HCT116 (cell line): Measurements from ENCODE around the gene ERC2. TPM values are rescaled to one million over a fixed set of nuclear protein-coding genes. Genes with fewer than 3 reads are reported as not detected.

Experiments
- ATAC-seq: fragments of 200-7000 bp; cut with Tn5 transposase; 2 replicates; pipeline ENCODE4 v1.9.1; 2020; ENCODE audit warnings: mild to moderate bottlenecking, moderate library complexity
- BruUV-seq: library from RNA; stranded (reverse); fragments of 400-500 nt; replicated peaks from 2 replicates; lab custom pipeline; 2021; lab: Mats Ljungman, UMichigan
- CTCF ChIA-PET: fragments of 300-600 bp; sonication (Branson Sonifier 250); formaldehyde crosslinking; loops from one replicate; lab custom pipeline; 2021; ENCODE audit warnings: antibody characterized with exemption; lab: Charles Lee
- POLR2A ChIA-PET: fragments of 300-600, 350-600 bp; sonication (Branson Sonifier 250); formaldehyde crosslinking; loops from one replicate; lab custom pipeline; 2021; ENCODE audit warnings: antibody characterized with exemption; lab: Charles Lee
- RAD21 ChIA-PET, 2 experiments: fragments of 300-600 bp; sonication (Branson Sonifier 250); formaldehyde crosslinking; loops; one replicate each; lab custom pipeline; 2023; ENCODE audit warnings: low total read pairs in 2 of 2; ENCODE audit not compliant: uncharacterized antibody in 2 of 2, unreplicated experiment in 2 of 2, low non-redundant PET in 1 of 2; lab: Charles Lee
- DNase-seq: peaks from one replicate; pipeline ENCODE4 v3.0.0-alpha.2; 2010; ENCODE audit warnings: low read depth, low spot score
- H2AFZ ChIP-seq: fragments of 200-600 bp; shearing (Covaris generic), sonication (generic); 2 replicates; pipeline ENCODE4 v1.6.1; 2017; ENCODE audit warnings: low read depth, mixed run types, mixed read lengths, antibody characterized with exemption, low read length; ENCODE audit not compliant: poor library complexity, severe bottlenecking
- H3K27ac ChIP-seq: 2 replicates; pipeline ENCODE4 v1.5.1; 2012; ENCODE audit warnings: low read depth, low read length
- H3K27me3 ChIP-seq: fragments of 200-600 bp; sonication (generic); 2 replicates; pipeline ENCODE4 v1.6.1; 2016; ENCODE audit warnings: mixed run types, low read length, mixed read lengths; ENCODE audit not compliant: insufficient read depth
- H3K36me3 ChIP-seq, 2 experiments: fragments of 200-500 bp in 1 of 2; fragments of 200-600 bp in 1 of 2; sonication (Bioruptor generic) in 1 of 2; sonication (generic) in 1 of 2; 2 replicates each; pipeline versions ENCODE4 v1.5.1 to v1.6.1; 2014 to 2016; ENCODE audit warnings: low read length in 2 of 2, inconsistent platforms in 1 of 2, mixed read lengths in 1 of 2, mixed run types in 1 of 2; ENCODE audit not compliant: insufficient read depth in 2 of 2, control insufficient read depth in 1 of 2
- H3K4me1 ChIP-seq, 2 experiments: fragments of 200-600 bp in 1 of 2; sonication (generic) in 1 of 2; 2 replicates each; pipeline versions ENCODE4 v1.5.1 to v1.6.1; 2012 to 2017; ENCODE audit warnings: low read length in 2 of 2, inconsistent platforms in 1 of 2, mild to moderate bottlenecking in 1 of 2, mixed read lengths in 1 of 2, mixed run types in 1 of 2, moderate library complexity in 1 of 2; ENCODE audit not compliant: insufficient read depth in 2 of 2, control insufficient read depth in 1 of 2
- H3K4me2 ChIP-seq: fragments of 200-600 bp; sonication (generic); 2 replicates; pipeline ENCODE4 v1.6.1; 2017; ENCODE audit warnings: mixed run types, low read length, mixed read lengths
- H3K4me3 ChIP-seq, 2 experiments: fragments of 200-600 bp in 1 of 2; sonication (generic) in 1 of 2; replicated peaks in 1 of 2; 2 replicates each; pipeline ENCODE4 v1.5.1; 2011 to 2016; ENCODE audit warnings: low read length in 2 of 2, control low read depth in 1 of 2, low read depth in 1 of 2, mild to moderate bottlenecking in 1 of 2, mixed read lengths in 1 of 2, mixed run types in 1 of 2
- H3K79me2 ChIP-seq: fragments of 200-600 bp; sonication (generic); 2 replicates; pipeline ENCODE4 v1.6.1; 2017; ENCODE audit warnings: mild to moderate bottlenecking, mixed run types, low read length, moderate library complexity, mixed read lengths; ENCODE audit not compliant: insufficient read depth
- H3K9ac ChIP-seq: fragments of 200-600 bp; sonication (generic); 2 replicates; pipeline ENCODE4 v1.6.1; 2016; ENCODE audit warnings: low read length, mixed read lengths
- H3K9me2 ChIP-seq: fragments of 200-600 bp; sonication (generic), shearing (Covaris generic); 2 replicates; pipeline ENCODE4 v1.6.1; 2017; ENCODE audit warnings: mixed run types, mild to moderate bottlenecking, moderate library complexity; ENCODE audit not compliant: insufficient read depth
- H3K9me3 ChIP-seq, 2 experiments: fragments of 200-500 bp in 1 of 2; fragments of 200-600 bp in 1 of 2; sonication (Bioruptor generic) in 1 of 2; sonication (generic) in 1 of 2; 2 replicates each; pipeline ENCODE4 v1.6.1; 2014 to 2017; ENCODE audit warnings: low read length in 2 of 2, mixed read lengths in 2 of 2, inconsistent platforms in 1 of 2, low read depth in 1 of 2, mild to moderate bottlenecking in 1 of 2, mixed run types in 1 of 2, moderate library complexity in 1 of 2; ENCODE audit not compliant: control insufficient read depth in 1 of 2, insufficient read depth in 1 of 2
- H4K20me1 ChIP-seq: fragments of 200-600 bp; sonication (generic), shearing (Covaris generic); 2 replicates; pipeline ENCODE4 v1.6.1; 2017; ENCODE audit warnings: mixed run types, mild to moderate bottlenecking, moderate library complexity; ENCODE audit not compliant: insufficient read depth
- EGR1 ChIP-seq: IDR thresholded peaks from 2 replicates; pipeline ENCODE4 v1.6.1; 2012; ENCODE audit warnings: low read depth
- ELF1 ChIP-seq: IDR thresholded peaks from 2 replicates; pipeline ENCODE4 v1.6.1; 2012; ENCODE audit warnings: low read depth, borderline replicate concordance
- EZH2 ChIP-seq: fragments of 200-600 bp; sonication (generic); IDR thresholded peaks from 2 replicates; pipeline ENCODE4 v1.6.1; 2017; ENCODE audit warnings: antibody characterized with exemption, mixed run types
- FOSL1 ChIP-seq: IDR thresholded peaks from 2 replicates; pipeline ENCODE4 v1.6.1; 2012; ENCODE audit warnings: low read depth
- JUND ChIP-seq: IDR thresholded peaks from 2 replicates; pipeline ENCODE4 v1.6.1; 2012
- RAD21 ChIP-seq: IDR thresholded peaks from 2 replicates; pipeline ENCODE4 v1.6.1; 2012; ENCODE audit warnings: low read depth, mild to moderate bottlenecking
- SIN3A ChIP-seq: IDR thresholded peaks from 2 replicates; pipeline ENCODE4 v1.6.1; 2012; ENCODE audit warnings: low read depth
- TCF7L2 ChIP-seq: IDR thresholded peaks from 2 replicates; pipeline ENCODE4 v1.7.0; 2011; ENCODE audit warnings: borderline replicate concordance, inconsistent platforms; ENCODE audit not compliant: insufficient read depth, insufficient read length; ENCODE audit errors: extremely low read depth
- YY1 ChIP-seq: IDR thresholded peaks from 2 replicates; pipeline ENCODE4 v1.6.1; 2011; ENCODE audit warnings: low read length, low read depth, moderate library complexity, mild to moderate bottlenecking; ENCODE audit not compliant: insufficient replicate concordance; ENCODE audit errors: extremely low read depth
- ZFX ChIP-seq: fragments of 450-650 bp; IDR thresholded peaks from 2 replicates; pipeline ENCODE4 v1.6.1; 2017
- intact Hi-C: fragments of 100-400 bp; cut with micrococcal nuclease; formaldehyde crosslinking; loops from 2 replicates; pipeline ENCODE4 v1.10.0; 2022
- total RNA-seq: library from RNA; stranded (reverse); gene quantifications from one replicate; pipeline ENCODE4 v1.2.1, GENCODE V29; 2021; ENCODE audit not compliant: unreplicated experiment
- TF ChIP-seq, protein P1 (sequence below): IDR thresholded peaks from 2 replicates; pipeline ENCODE4 v1.6.1; 2012
- TF ChIP-seq, protein P2 (sequence below): IDR thresholded peaks from 2 replicates; pipeline ENCODE4 v1.6.1; 2011; ENCODE audit warnings: mild to moderate bottlenecking, low read length, moderate library complexity; ENCODE audit not compliant: insufficient replicate concordance; ENCODE audit errors: extremely low read depth
- TF ChIP-seq, protein P3 (sequence below), 3 experiments: fragments of 200-600 bp in 1 of 3; sonication (generic) in 1 of 3; IDR thresholded peaks in 2 of 3; conservative IDR thresholded peaks in 1 of 3; 2 replicates each; pipeline ENCODE4 v1.5.1; 2012 to 2017; ENCODE audit warnings: low read depth in 2 of 3, low read length in 2 of 3, antibody characterized with exemption in 1 of 3, borderline replicate concordance in 1 of 3, control low read depth in 1 of 3, mild to moderate bottlenecking in 1 of 3, mixed read lengths in 1 of 3, mixed run types in 1 of 3, moderate library complexity in 1 of 3; ENCODE audit not compliant: insufficient read depth in 1 of 3

The ERC2 gene
- total RNA-seq, 1 experiment from 2014 or later, result not detected

DNA sequence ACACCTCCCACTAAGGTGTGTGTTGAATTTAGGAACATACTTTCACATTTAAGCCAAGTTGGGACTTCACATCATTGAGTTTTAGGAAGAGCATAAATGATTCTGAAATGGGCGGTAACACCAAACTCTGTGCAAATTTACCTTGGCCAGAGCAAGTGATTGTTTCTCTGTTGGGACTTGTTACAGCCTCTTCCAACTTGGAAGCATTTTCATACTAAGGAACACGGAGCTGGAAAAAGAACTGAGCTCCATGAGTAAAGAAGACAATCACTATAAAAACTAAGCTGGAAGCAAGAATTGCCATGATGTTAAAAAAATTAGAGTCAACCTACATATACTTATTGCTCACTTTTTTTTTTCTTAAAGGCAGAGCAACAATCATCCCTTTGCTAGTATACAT is 371.3 kb downstream of the ERC2 start:
- Histone ChIP-seq H3K79me2 (no peaks in the 10 kb centered on the region), H3K36me3 (no peaks in the 10 kb centered on the region), H3K9ac (no peak overlapping the region), H3K9me3 (no peaks in the 10 kb centered on the region), H3K4me1 (no peaks in the 10 kb centered on the region), H3K27me3 (no peaks in the 10 kb centered on the region), H3K27ac (no peak overlapping the region), H2AFZ (no peak overlapping the region), H3K9me2 (no peaks in the 10 kb centered on the region), H3K4me3 (no peak overlapping the region), H3K4me2 (no peak overlapping the region), H4K20me1 (no peaks in the 10 kb centered on the region)
- ChIA-PET POLR2A (no interaction called here), CTCF (no interaction called here), RAD21 (no interaction called here)
- DNase-seq (no peak), ATAC-seq (no peak)
- no TSS peak for BruUV-seq
- TF ChIP-seq, protein P1, sequence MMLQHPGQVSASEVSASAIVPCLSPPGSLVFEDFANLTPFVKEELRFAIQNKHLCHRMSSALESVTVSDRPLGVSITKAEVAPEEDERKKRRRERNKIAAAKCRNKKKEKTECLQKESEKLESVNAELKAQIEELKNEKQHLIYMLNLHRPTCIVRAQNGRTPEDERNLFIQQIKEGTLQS, result no peak
- TF ChIP-seq, protein P2, sequence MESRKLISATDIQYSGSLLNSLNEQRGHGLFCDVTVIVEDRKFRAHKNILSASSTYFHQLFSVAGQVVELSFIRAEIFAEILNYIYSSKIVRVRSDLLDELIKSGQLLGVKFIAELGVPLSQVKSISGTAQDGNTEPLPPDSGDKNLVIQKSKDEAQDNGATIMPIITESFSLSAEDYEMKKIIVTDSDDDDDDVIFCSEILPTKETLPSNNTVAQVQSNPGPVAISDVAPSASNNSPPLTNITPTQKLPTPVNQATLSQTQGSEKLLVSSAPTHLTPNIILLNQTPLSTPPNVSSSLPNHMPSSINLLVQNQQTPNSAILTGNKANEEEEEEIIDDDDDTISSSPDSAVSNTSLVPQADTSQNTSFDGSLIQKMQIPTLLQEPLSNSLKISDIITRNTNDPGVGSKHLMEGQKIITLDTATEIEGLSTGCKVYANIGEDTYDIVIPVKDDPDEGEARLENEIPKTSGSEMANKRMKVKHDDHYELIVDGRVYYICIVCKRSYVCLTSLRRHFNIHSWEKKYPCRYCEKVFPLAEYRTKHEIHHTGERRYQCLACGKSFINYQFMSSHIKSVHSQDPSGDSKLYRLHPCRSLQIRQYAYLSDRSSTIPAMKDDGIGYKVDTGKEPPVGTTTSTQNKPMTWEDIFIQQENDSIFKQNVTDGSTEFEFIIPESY, result no peak
- TF ChIP-seq FOSL1 (no peak), ZFX (no peak), YY1 (no peak)
- intact Hi-C loops, result no loop called here

GRCh38 chr3:56094170-56094569 is 374.1 kb downstream of the ERC2 start:
- CTCF ChIA-PET, result no interaction called here
- Histone ChIP-seq H3K4me3 (no peak overlapping the region), H4K20me1 (no peaks in the 10 kb centered on the region), H2AFZ (no peak overlapping the region), H3K9me2 (no peaks in the 10 kb centered on the region), H3K9ac (no peak overlapping the region), H3K36me3 (no peaks in the 10 kb centered on the region), H3K79me2 (no peaks in the 10 kb centered on the region), H3K9me3 (no peaks in the 10 kb centered on the region), H3K4me1 (no peaks in the 10 kb centered on the region), H3K27me3 (no peaks in the 10 kb centered on the region), H3K27ac (no peak overlapping the region), H3K4me2 (no peak overlapping the region)
- POLR2A ChIA-PET, result no interaction called here
- BruUV-seq, result no TSS peak
- RAD21 ChIA-PET, result no interaction called here
- TF ChIP-seq, protein P1, result no peak
- TF ChIP-seq, protein P3, sequence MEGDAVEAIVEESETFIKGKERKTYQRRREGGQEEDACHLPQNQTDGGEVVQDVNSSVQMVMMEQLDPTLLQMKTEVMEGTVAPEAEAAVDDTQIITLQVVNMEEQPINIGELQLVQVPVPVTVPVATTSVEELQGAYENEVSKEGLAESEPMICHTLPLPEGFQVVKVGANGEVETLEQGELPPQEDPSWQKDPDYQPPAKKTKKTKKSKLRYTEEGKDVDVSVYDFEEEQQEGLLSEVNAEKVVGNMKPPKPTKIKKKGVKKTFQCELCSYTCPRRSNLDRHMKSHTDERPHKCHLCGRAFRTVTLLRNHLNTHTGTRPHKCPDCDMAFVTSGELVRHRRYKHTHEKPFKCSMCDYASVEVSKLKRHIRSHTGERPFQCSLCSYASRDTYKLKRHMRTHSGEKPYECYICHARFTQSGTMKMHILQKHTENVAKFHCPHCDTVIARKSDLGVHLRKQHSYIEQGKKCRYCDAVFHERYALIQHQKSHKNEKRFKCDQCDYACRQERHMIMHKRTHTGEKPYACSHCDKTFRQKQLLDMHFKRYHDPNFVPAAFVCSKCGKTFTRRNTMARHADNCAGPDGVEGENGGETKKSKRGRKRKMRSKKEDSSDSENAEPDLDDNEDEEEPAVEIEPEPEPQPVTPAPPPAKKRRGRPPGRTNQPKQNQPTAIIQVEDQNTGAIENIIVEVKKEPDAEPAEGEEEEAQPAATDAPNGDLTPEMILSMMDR (IDR thresholded peaks at IDR 0.05 in 2 of 3, conservative IDR thresholded peaks at IDR 0.05 in 1 of 3; ENCODE audit: borderline replicate concordance in 1 of 3, insufficient read depth in 1 of 3, low read depth in 2 of 3, low read length in 2 of 3), result no peak
- TF ChIP-seq JUND, result no peak
- TF ChIP-seq TCF7L2, result no peak
- no peak for TF ChIP-seq YY1
- TF ChIP-seq EZH2, result no peak
- TF ChIP-seq SIN3A, result no peak
- no peak for TF ChIP-seq ZFX
- TF ChIP-seq EGR1, result no peak
- TF ChIP-seq FOSL1, result no peak
- no peak for TF ChIP-seq RAD21
- TF ChIP-seq ELF1, result no peak
- intact Hi-C loops, result no loop called here
- DNase-seq, result no peak
- no peak for ATAC-seq
